DOHH2 (cell line): Measurements from ENCODE around the gene TIPARP.

ENCODE experiments used
- H3F3A ChIP-seq: fragments of 200-600 bp; sonication (generic), shearing (Covaris generic); 2 replicates; pipeline ENCODE4 v1.6.0; 2016; ENCODE audit warnings: antibody characterized with exemption, mild to moderate bottlenecking; ENCODE audit not compliant: control insufficient read depth, insufficient read depth
- H3K27ac ChIP-seq: fragments of 200-600 bp; sonication (generic); 2 replicates; pipeline ENCODE4 v1.5.1; 2014; ENCODE audit warnings: low read depth, mild to moderate bottlenecking, low read length, moderate library complexity
- H3K27me3 ChIP-seq: fragments of 200-600 bp; sonication (generic); 2 replicates; pipeline ENCODE4 v1.6.1; 2014; ENCODE audit warnings: mild to moderate bottlenecking, low read length, mixed read lengths; ENCODE audit not compliant: control insufficient read depth
- H3K36me3 ChIP-seq: fragments of 200-600 bp; sonication (generic); 2 replicates; pipeline ENCODE4 v1.6.1; 2014; ENCODE audit warnings: mild to moderate bottlenecking, low read length, moderate library complexity, mixed read lengths; ENCODE audit not compliant: control insufficient read depth
- H3K4me1 ChIP-seq: fragments of 200-600 bp; sonication (generic); 2 replicates; pipeline ENCODE4 v1.6.1; 2014; ENCODE audit warnings: mild to moderate bottlenecking, low read length, mixed read lengths; ENCODE audit not compliant: control insufficient read depth
- H3K4me2 ChIP-seq: fragments of 200-600 bp; sonication (generic); 2 replicates; pipeline ENCODE4 v1.6.0; 2014; ENCODE audit warnings: mild to moderate bottlenecking, low read length, moderate library complexity
- H3K4me3 ChIP-seq: fragments of 200-600 bp; sonication (generic); 2 replicates; pipeline ENCODE4 v1.5.1; 2014; ENCODE audit warnings: mild to moderate bottlenecking, low read length, mixed read lengths
- H3K79me2 ChIP-seq: fragments of 200-600 bp; sonication (generic); 2 replicates; pipeline ENCODE4 v1.6.1; 2014; ENCODE audit warnings: mild to moderate bottlenecking, low read length, mixed read lengths; ENCODE audit not compliant: control insufficient read depth
- H3K9me2 ChIP-seq: fragments of 200-600 bp; sonication (generic); replicated peaks from 2 replicates; pipeline ENCODE4 v1.6.1; 2014; ENCODE audit warnings: mild to moderate bottlenecking, low read length, mixed read lengths; ENCODE audit not compliant: control insufficient read depth
- H3K9me3 ChIP-seq: fragments of 200-600 bp; sonication (generic); 2 replicates; pipeline ENCODE4 v1.6.1; 2014; ENCODE audit warnings: antibody characterized with exemption, low read length, mixed read lengths; ENCODE audit not compliant: control insufficient read depth, insufficient read depth
- H4K20me1 ChIP-seq: fragments of 200-600 bp; sonication (generic); 2 replicates; pipeline ENCODE4 v1.6.0; 2014; ENCODE audit warnings: low read depth, mild to moderate bottlenecking, antibody characterized with exemption, low read length, moderate library complexity; ENCODE audit not compliant: control insufficient read depth, insufficient read depth
- EZH2phosphoT487 ChIP-seq: fragments of 200-600 bp; sonication (generic); IDR thresholded peaks from 2 replicates; pipeline ENCODE4 v1.6.1; 2017; ENCODE audit warnings: borderline replicate concordance, mild to moderate bottlenecking, antibody characterized with exemption, low read length, moderate library complexity, mixed read lengths
- TF ChIP-seq, protein P1 (sequence below): fragments of 200-600 bp; sonication (generic); IDR thresholded peaks from one replicate; pipeline ENCODE4 v1.5.1; 2014; ENCODE audit warnings: antibody characterized with exemption, mild to moderate bottlenecking, low read depth, low read length; ENCODE audit not compliant: poor library complexity, severe bottlenecking

TIPARP gene

GRCh38 chr3:156659260-156659659, 15.1 kb upstream of the TIPARP start:
- Histone ChIP-seq H4K20me1 (no peaks in the 10 kb centered on the region), H3F3A (no peaks in the 10 kb centered on the region), H3K36me3 (no peaks in the 10 kb centered on the region), H3K4me1 (peaks cover 14% of the 10 kb centered on the region), H3K4me2 (no peak overlapping the region), H3K9me3 (no peaks in the 10 kb centered on the region), H3K27ac (no peak overlapping the region), H3K9me2 (no peaks in the 10 kb centered on the region), H3K27me3 (no peaks in the 10 kb centered on the region), H3K4me3 (no peak overlapping the region), H3K79me2 (no peaks in the 10 kb centered on the region)
- no peak for TF ChIP-seq EZH2phosphoT487
- TF ChIP-seq, protein P1, sequence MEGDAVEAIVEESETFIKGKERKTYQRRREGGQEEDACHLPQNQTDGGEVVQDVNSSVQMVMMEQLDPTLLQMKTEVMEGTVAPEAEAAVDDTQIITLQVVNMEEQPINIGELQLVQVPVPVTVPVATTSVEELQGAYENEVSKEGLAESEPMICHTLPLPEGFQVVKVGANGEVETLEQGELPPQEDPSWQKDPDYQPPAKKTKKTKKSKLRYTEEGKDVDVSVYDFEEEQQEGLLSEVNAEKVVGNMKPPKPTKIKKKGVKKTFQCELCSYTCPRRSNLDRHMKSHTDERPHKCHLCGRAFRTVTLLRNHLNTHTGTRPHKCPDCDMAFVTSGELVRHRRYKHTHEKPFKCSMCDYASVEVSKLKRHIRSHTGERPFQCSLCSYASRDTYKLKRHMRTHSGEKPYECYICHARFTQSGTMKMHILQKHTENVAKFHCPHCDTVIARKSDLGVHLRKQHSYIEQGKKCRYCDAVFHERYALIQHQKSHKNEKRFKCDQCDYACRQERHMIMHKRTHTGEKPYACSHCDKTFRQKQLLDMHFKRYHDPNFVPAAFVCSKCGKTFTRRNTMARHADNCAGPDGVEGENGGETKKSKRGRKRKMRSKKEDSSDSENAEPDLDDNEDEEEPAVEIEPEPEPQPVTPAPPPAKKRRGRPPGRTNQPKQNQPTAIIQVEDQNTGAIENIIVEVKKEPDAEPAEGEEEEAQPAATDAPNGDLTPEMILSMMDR, result no peak

DNA sequence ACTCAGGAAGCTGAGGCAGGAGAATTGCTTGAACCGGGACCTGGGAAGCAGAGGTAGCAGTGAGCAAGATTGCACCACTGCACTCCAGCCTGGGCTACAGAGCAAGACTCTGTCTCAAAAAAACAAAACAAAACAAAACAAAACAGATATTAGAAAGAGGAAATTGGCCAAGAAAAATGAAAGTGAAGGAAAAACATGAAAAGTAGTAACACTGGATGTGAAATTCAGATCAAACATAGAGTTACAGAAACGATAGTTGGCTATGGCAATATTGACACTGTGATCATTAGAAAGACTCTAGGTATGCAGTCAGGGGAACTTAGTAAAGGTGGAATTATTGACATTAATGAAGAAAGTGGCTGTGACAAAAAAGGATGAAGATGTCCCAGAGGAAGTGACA, 13.2 kb upstream of the TIPARP start:
- no peaks in the 10 kb centered on the region for H4K20me1 ChIP-seq
- peaks cover 26% of the 10 kb centered on the region for H3K4me1 ChIP-seq
- H3K9me3 ChIP-seq, result no peaks in the 10 kb centered on the region
- H3K27ac ChIP-seq, result no peak overlapping the region
- TF ChIP-seq, protein P1, result no peak
- TF ChIP-seq EZH2phosphoT487, result no peak
- H3K36me3 ChIP-seq, result no peaks in the 10 kb centered on the region
- H3K79me2 ChIP-seq, result no peaks in the 10 kb centered on the region
- no peaks in the 10 kb centered on the region for H3K9me2 ChIP-seq
- no peaks in the 10 kb centered on the region for H3K27me3 ChIP-seq
- no peak overlapping the region for H3K4me3 ChIP-seq
- H3K4me2 ChIP-seq, result 0 out of 2 replicates have a peak overlapping the region, but pooled peaks have one; percentile 16
- H3F3A ChIP-seq, result no peaks in the 10 kb centered on the region

DNA sequence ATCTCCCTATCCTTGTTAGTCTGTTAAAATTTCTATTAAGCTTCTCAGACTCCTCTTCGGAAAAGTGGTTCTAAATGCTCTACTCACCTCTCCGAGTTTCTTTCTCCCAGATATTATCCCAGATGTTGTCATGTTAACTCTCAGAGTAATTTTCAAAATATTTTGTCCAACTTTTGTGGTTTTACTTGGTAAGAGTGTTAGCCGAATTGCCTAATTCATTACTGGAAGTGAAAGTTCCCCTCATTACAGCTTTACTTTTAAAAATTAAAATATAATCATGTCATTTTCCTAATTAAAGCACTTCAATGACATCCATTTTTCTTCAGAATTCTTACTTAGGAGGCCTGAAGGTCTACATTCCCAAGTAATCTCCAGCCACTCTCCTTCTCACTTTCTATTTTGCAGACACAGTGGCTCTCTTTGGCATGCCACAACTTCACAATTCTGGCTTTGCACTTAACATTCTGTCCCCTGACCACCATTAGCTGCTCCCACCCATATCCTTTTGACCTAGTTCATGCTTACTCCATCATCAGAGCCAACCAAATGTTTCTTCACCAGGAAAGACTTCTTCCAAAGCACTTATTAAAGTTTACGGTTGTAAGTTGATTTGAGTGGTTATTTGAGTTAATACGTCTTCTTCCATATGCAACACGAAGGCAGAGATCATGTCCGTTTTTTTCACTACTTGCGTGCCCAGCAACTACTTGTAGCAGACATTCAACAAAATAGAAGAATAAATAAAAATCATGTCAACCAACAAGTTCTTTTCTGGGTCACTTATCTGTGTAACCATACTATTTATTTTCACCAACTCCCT, 10.2 kb upstream of the TIPARP start:
- 0 out of 2 replicates have a peak overlapping the region, but pooled peaks have one; percentile 0 for H3K4me3 ChIP-seq

More for the DNA sequence above, 10.2 kb upstream of the TIPARP start:
- H4K20me1 ChIP-seq, result no peaks in the 10 kb centered on the region
- H3K36me3 ChIP-seq, result no peaks in the 10 kb centered on the region
- H3K9me3 ChIP-seq, result no peaks in the 10 kb centered on the region
- H3K4me1 ChIP-seq, result peaks cover 33% of the 10 kb centered on the region
- no peaks in the 10 kb centered on the region; the same call in 1 of the 2 replicates for H3F3A ChIP-seq
- no peak overlapping the region for H3K27ac ChIP-seq
- H3K4me2 ChIP-seq, result peak overlapping the region; percentile 30
- TF ChIP-seq EZH2phosphoT487, result no peak
- TF ChIP-seq, protein P1, result no peak
- H3K79me2 ChIP-seq, result no peaks in the 10 kb centered on the region
- no peaks in the 10 kb centered on the region for H3K27me3 ChIP-seq
- no peaks in the 10 kb centered on the region for H3K9me2 ChIP-seq
